Ishikawa (cell line): ENCODE measurements around the gene LSM11.

Source experiments
- EP300 ChIP-seq: IDR thresholded peaks from 2 replicates; pipeline ENCODE4 v1.6.1; 2012; ENCODE audit warnings: borderline replicate concordance
- NFIC ChIP-seq: IDR thresholded peaks from 2 replicates; pipeline ENCODE4 v1.6.1; 2012
- TAF1 ChIP-seq: IDR thresholded peaks from 2 replicates; pipeline ENCODE4 v1.6.1; 2012; ENCODE audit warnings: low read depth, mild to moderate bottlenecking
- TCF12 ChIP-seq: IDR thresholded peaks from 2 replicates; pipeline ENCODE4 v1.6.1; 2012; ENCODE audit warnings: low read depth
- YY1 ChIP-seq: IDR thresholded peaks from 2 replicates; pipeline ENCODE4 v1.6.1; 2012; ENCODE audit warnings: low read depth
- TF ChIP-seq, protein P1 (sequence below): IDR thresholded peaks from 2 replicates; pipeline ENCODE4 v1.6.1; 2012; ENCODE audit warnings: low read depth, mild to moderate bottlenecking
- TF ChIP-seq, protein P2 (sequence below): IDR thresholded peaks from 2 replicates; pipeline ENCODE4 v1.6.1; 2012

DNA sequence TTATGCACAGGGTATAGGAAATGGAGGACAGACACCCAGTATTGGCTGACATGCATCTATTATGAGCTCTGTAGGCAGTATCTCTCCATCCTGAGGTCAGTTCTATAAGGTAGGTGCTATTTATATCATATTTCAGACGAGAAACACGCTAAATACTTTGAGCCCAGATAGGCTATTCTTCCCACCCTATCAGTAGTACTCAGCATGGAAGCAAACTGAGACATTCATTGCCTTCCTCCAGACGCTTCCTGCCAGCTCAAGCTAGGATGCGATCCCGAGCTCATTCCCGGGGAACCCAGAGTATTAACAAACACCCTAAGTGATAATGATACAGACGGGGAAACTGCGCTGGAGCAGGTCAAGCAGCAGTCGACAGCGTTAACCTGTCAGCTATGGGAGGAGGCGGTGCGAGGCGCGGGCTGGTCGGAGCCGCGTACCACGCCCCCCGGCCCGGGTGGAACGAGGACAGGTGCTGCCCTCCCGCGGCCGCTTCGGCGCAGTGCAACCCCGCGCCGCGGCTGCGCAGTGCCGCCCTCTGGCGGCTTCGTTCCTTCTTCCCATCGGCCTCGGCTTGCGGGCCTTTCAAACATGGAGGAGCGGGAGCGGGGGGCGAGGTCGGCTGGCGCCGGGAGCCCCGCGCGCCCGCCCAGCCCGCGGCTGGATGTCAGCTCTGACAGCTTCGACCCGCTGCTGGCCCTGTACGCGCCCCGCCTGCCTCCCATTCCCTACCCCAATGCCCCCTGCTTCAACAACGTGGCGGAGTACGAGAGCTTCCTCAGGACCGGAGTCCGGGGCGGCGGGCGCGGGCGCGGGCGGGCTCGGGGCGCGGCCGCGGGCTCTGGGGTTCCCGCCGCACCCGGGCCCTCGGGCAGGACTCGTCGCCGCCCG lies at the start of gene LSM11:
- TF ChIP-seq TCF12: peak; percentile 34; the same call in 1 of the 2 replicates
- TF ChIP-seq EP300: no peak
- TF ChIP-seq NFIC: no peak
- TF ChIP-seq, protein P1, sequence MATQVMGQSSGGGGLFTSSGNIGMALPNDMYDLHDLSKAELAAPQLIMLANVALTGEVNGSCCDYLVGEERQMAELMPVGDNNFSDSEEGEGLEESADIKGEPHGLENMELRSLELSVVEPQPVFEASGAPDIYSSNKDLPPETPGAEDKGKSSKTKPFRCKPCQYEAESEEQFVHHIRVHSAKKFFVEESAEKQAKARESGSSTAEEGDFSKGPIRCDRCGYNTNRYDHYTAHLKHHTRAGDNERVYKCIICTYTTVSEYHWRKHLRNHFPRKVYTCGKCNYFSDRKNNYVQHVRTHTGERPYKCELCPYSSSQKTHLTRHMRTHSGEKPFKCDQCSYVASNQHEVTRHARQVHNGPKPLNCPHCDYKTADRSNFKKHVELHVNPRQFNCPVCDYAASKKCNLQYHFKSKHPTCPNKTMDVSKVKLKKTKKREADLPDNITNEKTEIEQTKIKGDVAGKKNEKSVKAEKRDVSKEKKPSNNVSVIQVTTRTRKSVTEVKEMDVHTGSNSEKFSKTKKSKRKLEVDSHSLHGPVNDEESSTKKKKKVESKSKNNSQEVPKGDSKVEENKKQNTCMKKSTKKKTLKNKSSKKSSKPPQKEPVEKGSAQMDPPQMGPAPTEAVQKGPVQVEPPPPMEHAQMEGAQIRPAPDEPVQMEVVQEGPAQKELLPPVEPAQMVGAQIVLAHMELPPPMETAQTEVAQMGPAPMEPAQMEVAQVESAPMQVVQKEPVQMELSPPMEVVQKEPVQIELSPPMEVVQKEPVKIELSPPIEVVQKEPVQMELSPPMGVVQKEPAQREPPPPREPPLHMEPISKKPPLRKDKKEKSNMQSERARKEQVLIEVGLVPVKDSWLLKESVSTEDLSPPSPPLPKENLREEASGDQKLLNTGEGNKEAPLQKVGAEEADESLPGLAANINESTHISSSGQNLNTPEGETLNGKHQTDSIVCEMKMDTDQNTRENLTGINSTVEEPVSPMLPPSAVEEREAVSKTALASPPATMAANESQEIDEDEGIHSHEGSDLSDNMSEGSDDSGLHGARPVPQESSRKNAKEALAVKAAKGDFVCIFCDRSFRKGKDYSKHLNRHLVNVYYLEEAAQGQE: no peak
- TF ChIP-seq, protein P2, sequence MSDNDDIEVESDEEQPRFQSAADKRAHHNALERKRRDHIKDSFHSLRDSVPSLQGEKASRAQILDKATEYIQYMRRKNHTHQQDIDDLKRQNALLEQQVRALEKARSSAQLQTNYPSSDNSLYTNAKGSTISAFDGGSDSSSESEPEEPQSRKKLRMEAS: peak; percentile 72
- TF ChIP-seq YY1: peak; percentile 89
- peak; percentile 47; the same call in 1 of the 2 replicates for TF ChIP-seq TAF1
